HCT116 (cell line): ENCODE data around the gene COLEC11. TPM values are rescaled to one million over a fixed set of nuclear protein-coding genes. Genes with fewer than 3 reads are reported as not detected.

Source experiments
- ATAC-seq: fragments of 200-7000 bp; cut with Tn5 transposase; 2 replicates; pipeline ENCODE4 v1.9.1; 2020; ENCODE audit warnings: mild to moderate bottlenecking, moderate library complexity
- BruUV-seq: library from RNA; stranded (reverse); fragments of 400-500 nt; replicated peaks from 2 replicates; lab custom pipeline; 2021; lab: Mats Ljungman, UMichigan
- CTCF ChIA-PET: fragments of 300-600 bp; sonication (Branson Sonifier 250); formaldehyde crosslinking; loops from one replicate; lab custom pipeline; 2021; ENCODE audit warnings: antibody characterized with exemption; lab: Charles Lee
- POLR2A ChIA-PET: fragments of 300-600, 350-600 bp; sonication (Branson Sonifier 250); formaldehyde crosslinking; loops from one replicate; lab custom pipeline; 2021; ENCODE audit warnings: antibody characterized with exemption; lab: Charles Lee
- RAD21 ChIA-PET, 2 experiments: fragments of 300-600 bp; sonication (Branson Sonifier 250); formaldehyde crosslinking; loops; one replicate each; lab custom pipeline; 2023; ENCODE audit warnings: low total read pairs in 2 of 2; ENCODE audit not compliant: uncharacterized antibody in 2 of 2, unreplicated experiment in 2 of 2, low non-redundant PET in 1 of 2; lab: Charles Lee
- DNase-seq: peaks from one replicate; pipeline ENCODE4 v3.0.0-alpha.2; 2010; ENCODE audit warnings: low read depth, low spot score
- H2AFZ ChIP-seq: fragments of 200-600 bp; shearing (Covaris generic), sonication (generic); 2 replicates; pipeline ENCODE4 v1.6.1; 2017; ENCODE audit warnings: low read depth, mixed run types, mixed read lengths, antibody characterized with exemption, low read length; ENCODE audit not compliant: poor library complexity, severe bottlenecking
- H3K27ac ChIP-seq: 2 replicates; pipeline ENCODE4 v1.5.1; 2012; ENCODE audit warnings: low read depth, low read length
- H3K27me3 ChIP-seq: fragments of 200-600 bp; sonication (generic); 2 replicates; pipeline ENCODE4 v1.6.1; 2016; ENCODE audit warnings: mixed run types, low read length, mixed read lengths; ENCODE audit not compliant: insufficient read depth
- H3K36me3 ChIP-seq, 2 experiments: fragments of 200-500 bp in 1 of 2; fragments of 200-600 bp in 1 of 2; sonication (Bioruptor generic) in 1 of 2; sonication (generic) in 1 of 2; 2 replicates each; pipeline versions ENCODE4 v1.5.1 to v1.6.1; 2014 to 2016; ENCODE audit warnings: low read length in 2 of 2, inconsistent platforms in 1 of 2, mixed read lengths in 1 of 2, mixed run types in 1 of 2; ENCODE audit not compliant: insufficient read depth in 2 of 2, control insufficient read depth in 1 of 2
- H3K4me1 ChIP-seq, 2 experiments: fragments of 200-600 bp in 1 of 2; sonication (generic) in 1 of 2; 2 replicates each; pipeline versions ENCODE4 v1.5.1 to v1.6.1; 2012 to 2017; ENCODE audit warnings: low read length in 2 of 2, inconsistent platforms in 1 of 2, mild to moderate bottlenecking in 1 of 2, mixed read lengths in 1 of 2, mixed run types in 1 of 2, moderate library complexity in 1 of 2; ENCODE audit not compliant: insufficient read depth in 2 of 2, control insufficient read depth in 1 of 2
- H3K4me2 ChIP-seq: fragments of 200-600 bp; sonication (generic); 2 replicates; pipeline ENCODE4 v1.6.1; 2017; ENCODE audit warnings: mixed run types, low read length, mixed read lengths
- H3K4me3 ChIP-seq, 2 experiments: fragments of 200-600 bp in 1 of 2; sonication (generic) in 1 of 2; replicated peaks in 1 of 2; 2 replicates each; pipeline ENCODE4 v1.5.1; 2011 to 2016; ENCODE audit warnings: low read length in 2 of 2, control low read depth in 1 of 2, low read depth in 1 of 2, mild to moderate bottlenecking in 1 of 2, mixed read lengths in 1 of 2, mixed run types in 1 of 2
- H3K79me2 ChIP-seq: fragments of 200-600 bp; sonication (generic); 2 replicates; pipeline ENCODE4 v1.6.1; 2017; ENCODE audit warnings: mild to moderate bottlenecking, mixed run types, low read length, moderate library complexity, mixed read lengths; ENCODE audit not compliant: insufficient read depth
- H3K9ac ChIP-seq: fragments of 200-600 bp; sonication (generic); 2 replicates; pipeline ENCODE4 v1.6.1; 2016; ENCODE audit warnings: low read length, mixed read lengths
- H3K9me2 ChIP-seq: fragments of 200-600 bp; sonication (generic), shearing (Covaris generic); 2 replicates; pipeline ENCODE4 v1.6.1; 2017; ENCODE audit warnings: mixed run types, mild to moderate bottlenecking, moderate library complexity; ENCODE audit not compliant: insufficient read depth
- H3K9me3 ChIP-seq, 2 experiments: fragments of 200-500 bp in 1 of 2; fragments of 200-600 bp in 1 of 2; sonication (Bioruptor generic) in 1 of 2; sonication (generic) in 1 of 2; 2 replicates each; pipeline ENCODE4 v1.6.1; 2014 to 2017; ENCODE audit warnings: low read length in 2 of 2, mixed read lengths in 2 of 2, inconsistent platforms in 1 of 2, low read depth in 1 of 2, mild to moderate bottlenecking in 1 of 2, mixed run types in 1 of 2, moderate library complexity in 1 of 2; ENCODE audit not compliant: control insufficient read depth in 1 of 2, insufficient read depth in 1 of 2
- H4K20me1 ChIP-seq: fragments of 200-600 bp; sonication (generic), shearing (Covaris generic); 2 replicates; pipeline ENCODE4 v1.6.1; 2017; ENCODE audit warnings: mixed run types, mild to moderate bottlenecking, moderate library complexity; ENCODE audit not compliant: insufficient read depth
- EZH2 ChIP-seq: fragments of 200-600 bp; sonication (generic); IDR thresholded peaks from 2 replicates; pipeline ENCODE4 v1.6.1; 2017; ENCODE audit warnings: antibody characterized with exemption, mixed run types
- EZH2phosphoT487 ChIP-seq: fragments of 200-600 bp; IDR thresholded peaks from 2 replicates; pipeline ENCODE4 v1.6.1; 2018; ENCODE audit warnings: antibody characterized with exemption, borderline replicate concordance
- FOSL1 ChIP-seq: IDR thresholded peaks from 2 replicates; pipeline ENCODE4 v1.6.1; 2012; ENCODE audit warnings: low read depth
- RAD21 ChIP-seq: IDR thresholded peaks from 2 replicates; pipeline ENCODE4 v1.6.1; 2012; ENCODE audit warnings: low read depth, mild to moderate bottlenecking
- REST ChIP-seq: IDR thresholded peaks from 2 replicates; pipeline ENCODE4 v1.6.1; 2012; ENCODE audit warnings: low read depth
- SIN3A ChIP-seq: IDR thresholded peaks from 2 replicates; pipeline ENCODE4 v1.6.1; 2012; ENCODE audit warnings: low read depth
- SP1 ChIP-seq: IDR thresholded peaks from 2 replicates; pipeline ENCODE4 v1.6.1; 2012; ENCODE audit warnings: low read depth
- SRF ChIP-seq: IDR thresholded peaks from 2 replicates; pipeline ENCODE4 v1.6.1; 2012; ENCODE audit warnings: low read depth
- YY1 ChIP-seq: IDR thresholded peaks from 2 replicates; pipeline ENCODE4 v1.6.1; 2011; ENCODE audit warnings: low read length, low read depth, moderate library complexity, mild to moderate bottlenecking; ENCODE audit not compliant: insufficient replicate concordance; ENCODE audit errors: extremely low read depth
- ZBTB33 ChIP-seq: IDR thresholded peaks from 2 replicates; pipeline ENCODE4 v1.6.1; 2011; ENCODE audit warnings: mild to moderate bottlenecking, low read length, moderate library complexity; ENCODE audit not compliant: insufficient replicate concordance; ENCODE audit errors: extremely low read depth
- ZFX ChIP-seq: fragments of 450-650 bp; IDR thresholded peaks from 2 replicates; pipeline ENCODE4 v1.6.1; 2017
- ZNF274 ChIP-seq: fragments of 200-500 bp; sonication (Bioruptor generic); IDR thresholded peaks from 2 replicates; pipeline ENCODE4 v1.6.1; 2014; ENCODE audit warnings: mild to moderate bottlenecking, low read depth, low read length, inconsistent platforms
- intact Hi-C: fragments of 100-400 bp; cut with micrococcal nuclease; formaldehyde crosslinking; loops from 2 replicates; pipeline ENCODE4 v1.10.0; 2022
- total RNA-seq: library from RNA; stranded (reverse); gene quantifications from one replicate; pipeline ENCODE4 v1.2.1, GENCODE V29; 2021; ENCODE audit not compliant: unreplicated experiment
- TF ChIP-seq, protein P1 (sequence below), 3 experiments: fragments of 200-600 bp in 1 of 3; sonication (generic) in 1 of 3; IDR thresholded peaks in 2 of 3; conservative IDR thresholded peaks in 1 of 3; 2 replicates each; pipeline ENCODE4 v1.5.1; 2012 to 2017; ENCODE audit warnings: low read depth in 2 of 3, low read length in 2 of 3, antibody characterized with exemption in 1 of 3, borderline replicate concordance in 1 of 3, control low read depth in 1 of 3, mild to moderate bottlenecking in 1 of 3, mixed read lengths in 1 of 3, mixed run types in 1 of 3, moderate library complexity in 1 of 3; ENCODE audit not compliant: insufficient read depth in 1 of 3
- TF ChIP-seq, protein P2 (sequence below): IDR thresholded peaks from 2 replicates; pipeline ENCODE4 v1.6.1; 2012

The COLEC11 gene
- total RNA-seq, 1 experiment from 2014 or later = 0.15 TPM

DNA sequence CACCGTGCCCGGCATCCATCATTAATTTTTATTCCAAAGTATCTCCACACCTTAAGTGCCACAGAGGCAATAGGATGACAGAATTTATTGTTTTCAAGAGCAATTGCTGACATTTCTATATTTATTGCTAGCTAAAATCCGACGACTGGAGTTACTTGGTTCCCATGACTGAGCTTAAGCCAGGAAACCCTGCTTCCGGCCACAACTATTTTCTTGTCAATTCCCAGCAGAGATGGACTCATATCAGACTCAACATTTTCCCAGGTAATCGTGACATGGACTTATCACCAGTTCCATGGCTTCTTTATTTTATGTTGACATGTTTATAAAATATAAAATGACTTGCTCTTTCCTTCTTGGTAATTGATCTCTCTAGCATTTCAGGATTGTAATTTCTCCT is 87.9 kb downstream of the COLEC11 start:
- H2AFZ ChIP-seq = no peak overlapping the region
- H3K4me3 ChIP-seq = no peak overlapping the region
- no peak for DNase-seq
- H3K36me3 ChIP-seq = no peaks in the 10 kb centered on the region
- peaks cover 17% of the 10 kb centered on the region; the same call in 1 of the 2 replicates for H3K27me3 ChIP-seq
- no peaks in the 10 kb centered on the region for H3K79me2 ChIP-seq
- TF ChIP-seq ZNF274 (no peak), SRF (no peak), EZH2 (no peak), ZFX (no peak), ZBTB33 (no peak), RAD21 (no peak), EZH2phosphoT487 (no peak), FOSL1 (no peak), YY1 (no peak), REST (no peak), SP1 (no peak), SIN3A (no peak)
- TF ChIP-seq, protein P1, sequence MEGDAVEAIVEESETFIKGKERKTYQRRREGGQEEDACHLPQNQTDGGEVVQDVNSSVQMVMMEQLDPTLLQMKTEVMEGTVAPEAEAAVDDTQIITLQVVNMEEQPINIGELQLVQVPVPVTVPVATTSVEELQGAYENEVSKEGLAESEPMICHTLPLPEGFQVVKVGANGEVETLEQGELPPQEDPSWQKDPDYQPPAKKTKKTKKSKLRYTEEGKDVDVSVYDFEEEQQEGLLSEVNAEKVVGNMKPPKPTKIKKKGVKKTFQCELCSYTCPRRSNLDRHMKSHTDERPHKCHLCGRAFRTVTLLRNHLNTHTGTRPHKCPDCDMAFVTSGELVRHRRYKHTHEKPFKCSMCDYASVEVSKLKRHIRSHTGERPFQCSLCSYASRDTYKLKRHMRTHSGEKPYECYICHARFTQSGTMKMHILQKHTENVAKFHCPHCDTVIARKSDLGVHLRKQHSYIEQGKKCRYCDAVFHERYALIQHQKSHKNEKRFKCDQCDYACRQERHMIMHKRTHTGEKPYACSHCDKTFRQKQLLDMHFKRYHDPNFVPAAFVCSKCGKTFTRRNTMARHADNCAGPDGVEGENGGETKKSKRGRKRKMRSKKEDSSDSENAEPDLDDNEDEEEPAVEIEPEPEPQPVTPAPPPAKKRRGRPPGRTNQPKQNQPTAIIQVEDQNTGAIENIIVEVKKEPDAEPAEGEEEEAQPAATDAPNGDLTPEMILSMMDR (IDR thresholded peaks at IDR 0.05 in 2 of 3, conservative IDR thresholded peaks at IDR 0.05 in 1 of 3; ENCODE audit: borderline replicate concordance in 1 of 3, insufficient read depth in 1 of 3, low read depth in 2 of 3, low read length in 2 of 3) = no peak
- TF ChIP-seq, protein P2, sequence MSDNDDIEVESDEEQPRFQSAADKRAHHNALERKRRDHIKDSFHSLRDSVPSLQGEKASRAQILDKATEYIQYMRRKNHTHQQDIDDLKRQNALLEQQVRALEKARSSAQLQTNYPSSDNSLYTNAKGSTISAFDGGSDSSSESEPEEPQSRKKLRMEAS = no peak
- H3K9ac ChIP-seq = no peak overlapping the region
- intact Hi-C loops = no loop called here
- no TSS peak for BruUV-seq
- ChIA-PET RAD21 (no interaction called here), CTCF (no interaction called here), POLR2A (no interaction called here)
- ATAC-seq = no peak
- H3K4me1 ChIP-seq = no peaks in the 10 kb centered on the region
- H3K9me3 ChIP-seq = no peaks in the 10 kb centered on the region
- no peak overlapping the region for H3K27ac ChIP-seq
- no peak overlapping the region for H3K4me2 ChIP-seq
- no peaks in the 10 kb centered on the region for H3K9me2 ChIP-seq
- no peaks in the 10 kb centered on the region for H4K20me1 ChIP-seq
